B cell (primary cell): Measurements from ENCODE around the gene NPEPPS.

Experiments used
- EZH2 ChIP-seq: IDR thresholded peaks from 2 replicates; pipeline ENCODE4 v1.6.1; 2012; ENCODE audit warnings: borderline replicate concordance, low read depth, mild to moderate bottlenecking, moderate library complexity, low read length; ENCODE audit not compliant: insufficient read depth, poor library complexity, severe bottlenecking
- TF ChIP-seq, protein P1 (sequence below): fragments of 200-600 bp; IDR thresholded peaks from one replicate; pipeline ENCODE4 v1.8.0; 2022; ENCODE audit warnings: antibody characterized with exemption, mild to moderate bottlenecking

DNA sequence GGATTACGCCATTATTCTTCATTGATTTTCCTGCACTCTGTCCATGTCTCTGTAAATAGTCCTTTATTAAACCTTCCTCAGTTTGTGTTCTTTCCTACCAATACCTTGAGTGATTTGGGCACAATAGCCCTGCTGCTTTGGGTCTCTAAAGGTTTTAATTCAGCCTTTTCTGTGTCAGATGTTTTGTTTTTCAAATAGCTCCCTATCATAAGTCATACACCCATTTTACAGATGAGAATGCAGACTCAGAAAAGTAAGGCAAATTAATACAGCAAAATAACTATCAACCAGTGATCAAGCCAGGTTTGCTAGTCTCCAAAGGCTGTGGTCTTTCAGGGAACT, 93.8 kb downstream of the NPEPPS start:
- TF ChIP-seq, protein P1, sequence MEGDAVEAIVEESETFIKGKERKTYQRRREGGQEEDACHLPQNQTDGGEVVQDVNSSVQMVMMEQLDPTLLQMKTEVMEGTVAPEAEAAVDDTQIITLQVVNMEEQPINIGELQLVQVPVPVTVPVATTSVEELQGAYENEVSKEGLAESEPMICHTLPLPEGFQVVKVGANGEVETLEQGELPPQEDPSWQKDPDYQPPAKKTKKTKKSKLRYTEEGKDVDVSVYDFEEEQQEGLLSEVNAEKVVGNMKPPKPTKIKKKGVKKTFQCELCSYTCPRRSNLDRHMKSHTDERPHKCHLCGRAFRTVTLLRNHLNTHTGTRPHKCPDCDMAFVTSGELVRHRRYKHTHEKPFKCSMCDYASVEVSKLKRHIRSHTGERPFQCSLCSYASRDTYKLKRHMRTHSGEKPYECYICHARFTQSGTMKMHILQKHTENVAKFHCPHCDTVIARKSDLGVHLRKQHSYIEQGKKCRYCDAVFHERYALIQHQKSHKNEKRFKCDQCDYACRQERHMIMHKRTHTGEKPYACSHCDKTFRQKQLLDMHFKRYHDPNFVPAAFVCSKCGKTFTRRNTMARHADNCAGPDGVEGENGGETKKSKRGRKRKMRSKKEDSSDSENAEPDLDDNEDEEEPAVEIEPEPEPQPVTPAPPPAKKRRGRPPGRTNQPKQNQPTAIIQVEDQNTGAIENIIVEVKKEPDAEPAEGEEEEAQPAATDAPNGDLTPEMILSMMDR, result no peak
- no peak for TF ChIP-seq EZH2
